Measurements from ENCODE around the gene CNOT10. TPM values are rescaled to one million over a fixed set of nuclear protein-coding genes. Genes with fewer than 3 reads are reported as not detected.
"Not testable (repeated sequence)": the region's sequence is repeated elsewhere in the genome, so short reads cannot be mapped to it uniquely, and the experiment has no call there.

Gene CNOT10
- total RNA-seq, 5 donors from 2014 or later (not counting 1 experiment from before 2014, with no cell fraction given): 39.4 to 49.3 (median 45.0) TPM

- H3K4me1 Mint-ChIP-seq: no peaks in the 10 kb centered on the region
- Histone ChIP-seq H3K4me3 (ENCODE audit: control insufficient read depth in 1 of 2, extremely low read depth in 1 of 2, low read length in 1 of 2) (no peak overlapping the region), H3K36me3 (ENCODE audit: control insufficient read depth in 2 of 2, extremely low read depth in 1 of 2, insufficient read depth in 1 of 2, low read length in 1 of 2) (no peaks in the 10 kb centered on the region), H3K27me3 (replicated peaks in 1 of 2; ENCODE audit: control insufficient read depth in 2 of 2, extremely low read depth in 1 of 2, insufficient read depth in 2 of 2, low read length in 1 of 2) (peaks cover 0 to 11% of the 10 kb centered on the region in 2 experiments), H3K27ac (ENCODE audit: low read length) (no peak overlapping the region), H3K9me3 (no peaks in the 10 kb centered on the region), H3K4me1 (ENCODE audit: control insufficient read depth in 1 of 2, extremely low read depth in 1 of 2, insufficient read depth in 2 of 2, low read length in 2 of 2) (no peaks in the 10 kb centered on the region)
- H3K27me3 Mint-ChIP-seq: peaks cover 0 to 7% of the 10 kb centered on the region in 2 donors
- no CpG with 5 or more reads among the region's 1 CpG for WGBS (ENCODE audit: insufficient coverage)
- POLR2A ChIA-PET: no interaction called here
- H3K27ac Mint-ChIP-seq: no peak overlapping the region
- no peak for ATAC-seq (replicated peaks in 1 of 4)
- CTCF ChIA-PET: interaction anchor here in 1 of 2 donors (0.7 kb wide), 1 partner anchor 343 kb away, joined by 3 read pairs; no protein-coding TSS in a partner anchor
- no peaks in the 10 kb centered on the region for H3K36me3 Mint-ChIP-seq
- DNase-seq: no peak
- H3K4me3 Mint-ChIP-seq: no peak overlapping the region
- no peaks in the 10 kb centered on the region for H3K9me3 Mint-ChIP-seq
Measured at GRCh38 chr3:32646761-32647160, 38.2 kb upstream of the CNOT10 start.

GRCh38 chr3:32652337-32653100 is 32.5 kb upstream of the CNOT10 start:
- H3K9me3 Mint-ChIP-seq; H3K9me3 ChIP-seq; H3K4me1 Mint-ChIP-seq; H3K27me3 ChIP-seq (replicated peaks in 1 of 2; ENCODE audit: control insufficient read depth in 2 of 2, extremely low read depth in 1 of 2, insufficient read depth in 2 of 2, low read length in 1 of 2); H3K27me3 Mint-ChIP-seq; H3K4me1 ChIP-seq (ENCODE audit: control insufficient read depth in 1 of 2, extremely low read depth in 1 of 2, insufficient read depth in 2 of 2, low read length in 2 of 2); H3K36me3 Mint-ChIP-seq; H3K4me3 Mint-ChIP-seq; H3K36me3 ChIP-seq (ENCODE audit: control insufficient read depth in 2 of 2, extremely low read depth in 1 of 2, insufficient read depth in 1 of 2, low read length in 1 of 2); DNase-seq; H3K27ac ChIP-seq (ENCODE audit: low read length); ATAC-seq (replicated peaks in 1 of 4); H3K27ac Mint-ChIP-seq; H3K4me3 ChIP-seq (ENCODE audit: control insufficient read depth in 1 of 2, extremely low read depth in 1 of 2, low read length in 1 of 2): not testable (repeated sequence)
- WGBS (ENCODE audit: insufficient coverage): 100% methylated on average over 2 of the region's 9 CpGs
- CTCF ChIA-PET: interaction anchor here in 1 of 2 donors (0.6 to 1.5 kb wide), 4 partner anchors 45 to 276 kb away, joined by 3 to 4 read pairs (median 3); no protein-coding TSS in a partner anchor
- POLR2A ChIA-PET: interaction anchor here in 1 of 2 donors (0.6 kb wide), 2 partner anchors 9 to 788 kb away, joined by 3 to 4 read pairs; no protein-coding TSS in a partner anchor

GRCh38 chr3:32655167-32655566 is 29.8 kb upstream of the CNOT10 start:
- Histone ChIP-seq H3K27ac (ENCODE audit: low read length) (no peak overlapping the region), H3K36me3 (ENCODE audit: control insufficient read depth in 2 of 2, extremely low read depth in 1 of 2, insufficient read depth in 1 of 2, low read length in 1 of 2) (no peaks in the 10 kb centered on the region), H3K4me1 (ENCODE audit: control insufficient read depth in 1 of 2, extremely low read depth in 1 of 2, insufficient read depth in 2 of 2, low read length in 2 of 2) (no peaks in the 10 kb centered on the region), H3K27me3 (replicated peaks in 1 of 2; ENCODE audit: control insufficient read depth in 2 of 2, extremely low read depth in 1 of 2, insufficient read depth in 2 of 2, low read length in 1 of 2) (peaks cover 0 to 8% of the 10 kb centered on the region in 2 experiments), H3K4me3 (ENCODE audit: control insufficient read depth in 1 of 2, extremely low read depth in 1 of 2, low read length in 1 of 2) (no peak overlapping the region), H3K9me3 (no peaks in the 10 kb centered on the region)
- Mint-ChIP-seq H3K27ac (no peak overlapping the region), H3K27me3 (peaks cover 9 to 10% of the 10 kb centered on the region in 2 donors), H3K4me1 (no peaks in the 10 kb centered on the region), H3K36me3 (no peaks in the 10 kb centered on the region), H3K4me3 (no peak overlapping the region), H3K9me3 (no peaks in the 10 kb centered on the region)
- ATAC-seq (replicated peaks in 1 of 4) (no peak), DNase-seq (no peak)
- no CpG with 5 or more reads among the region's 3 CpGs for WGBS (ENCODE audit: insufficient coverage)
- ChIA-PET POLR2A (no interaction called here), CTCF (no interaction called here)

- H3K4me3 ChIP-seq (ENCODE audit: control insufficient read depth in 1 of 2, extremely low read depth in 1 of 2, low read length in 1 of 2): no peak overlapping the region
- Mint-ChIP-seq H3K36me3 (no peaks in the 10 kb centered on the region), H3K27me3 (peaks cover 9 to 10% of the 10 kb centered on the region in 2 donors), H3K4me1 (no peaks in the 10 kb centered on the region), H3K9me3 (no peaks in the 10 kb centered on the region), H3K27ac (no peak overlapping the region), H3K4me3 (no peak overlapping the region)
- H3K27ac ChIP-seq (ENCODE audit: low read length): no peak overlapping the region
- WGBS (ENCODE audit: insufficient coverage): no CpG with 5 or more reads among the region's 3 CpGs
- H3K36me3 ChIP-seq (ENCODE audit: control insufficient read depth in 2 of 2, extremely low read depth in 1 of 2, insufficient read depth in 1 of 2, low read length in 1 of 2): no peaks in the 10 kb centered on the region
- DNase-seq: no peak
- ATAC-seq (replicated peaks in 1 of 4): no peak
- POLR2A ChIA-PET: no interaction called here
- no peaks in the 10 kb centered on the region for H3K9me3 ChIP-seq
- H3K27me3 ChIP-seq (replicated peaks in 1 of 2; ENCODE audit: control insufficient read depth in 2 of 2, extremely low read depth in 1 of 2, insufficient read depth in 2 of 2, low read length in 1 of 2): peaks cover 0 to 8% of the 10 kb centered on the region in 2 experiments
- CTCF ChIA-PET: no interaction called here
- no peaks in the 10 kb centered on the region for H3K4me1 ChIP-seq (ENCODE audit: control insufficient read depth in 1 of 2, extremely low read depth in 1 of 2, insufficient read depth in 2 of 2, low read length in 2 of 2)
Measured at GRCh38 chr3:32660634-32661033, 24.4 kb upstream of the CNOT10 start.

- DNase-seq (no peak), ATAC-seq (replicated peaks in 1 of 4) (no peak)
- H3K27me3 ChIP-seq (replicated peaks in 1 of 2; ENCODE audit: control insufficient read depth in 2 of 2, extremely low read depth in 1 of 2, insufficient read depth in 2 of 2, low read length in 1 of 2): peaks cover 0 to 8% of the 10 kb centered on the region in 2 experiments
- H3K4me1 ChIP-seq (ENCODE audit: control insufficient read depth in 1 of 2, extremely low read depth in 1 of 2, insufficient read depth in 2 of 2, low read length in 2 of 2): no peaks in the 10 kb centered on the region
- Mint-ChIP-seq H3K4me1 (no peaks in the 10 kb centered on the region), H3K27me3 (peaks cover 7 to 10% of the 10 kb centered on the region in 2 donors), H3K4me3 (no peak overlapping the region), H3K9me3 (no peaks in the 10 kb centered on the region), H3K27ac (no peak overlapping the region), H3K36me3 (no peaks in the 10 kb centered on the region)
- H3K4me3 ChIP-seq (ENCODE audit: control insufficient read depth in 1 of 2, extremely low read depth in 1 of 2, low read length in 1 of 2): no peak overlapping the region
- ChIA-PET POLR2A (no interaction called here), CTCF (interaction anchor here in 1 of 2 donors (0.6 kb wide), 1 partner anchor 144 kb away, joined by 6 read pairs; no protein-coding TSS in a partner anchor)
- no peaks in the 10 kb centered on the region for H3K9me3 ChIP-seq
- no peak overlapping the region for H3K27ac ChIP-seq (ENCODE audit: low read length)
- no peaks in the 10 kb centered on the region for H3K36me3 ChIP-seq (ENCODE audit: control insufficient read depth in 2 of 2, extremely low read depth in 1 of 2, insufficient read depth in 1 of 2, low read length in 1 of 2)
Measured at GRCh38 chr3:32662647-32663046, 22.3 kb upstream of the CNOT10 start.

GRCh38 chr3:32664630-32665075 is 20.3 kb upstream of the CNOT10 start:
- peak in 1 of 35 experiments; percentile 60 for DNase-seq
- CTCF ChIA-PET: interaction anchor here in 1 of 2 donors (0.6 kb wide), 2 partner anchors 11 to 17 kb away, joined by 3 to 4 read pairs; no protein-coding TSS in a partner anchor
- H3K4me1 Mint-ChIP-seq; H3K9me3 Mint-ChIP-seq; H3K4me1 ChIP-seq (ENCODE audit: control insufficient read depth in 1 of 2, extremely low read depth in 1 of 2, insufficient read depth in 2 of 2, low read length in 2 of 2); H3K36me3 Mint-ChIP-seq; H3K36me3 ChIP-seq (ENCODE audit: control insufficient read depth in 2 of 2, extremely low read depth in 1 of 2, insufficient read depth in 1 of 2, low read length in 1 of 2); H3K4me3 ChIP-seq (ENCODE audit: control insufficient read depth in 1 of 2, extremely low read depth in 1 of 2, low read length in 1 of 2); H3K27me3 Mint-ChIP-seq; POLR2A ChIA-PET; H3K27me3 ChIP-seq (replicated peaks in 1 of 2; ENCODE audit: control insufficient read depth in 2 of 2, extremely low read depth in 1 of 2, insufficient read depth in 2 of 2, low read length in 1 of 2); H3K27ac ChIP-seq (ENCODE audit: low read length); H3K9me3 ChIP-seq; H3K27ac Mint-ChIP-seq; H3K4me3 Mint-ChIP-seq: not testable (repeated sequence)
- no CpG with 5 or more reads among the region's 5 CpGs for WGBS (ENCODE audit: insufficient coverage)
- ATAC-seq (replicated peaks in 1 of 4): peak in 1 of 4 experiments; percentile 68

All from T-cell (primary cell).